Activated T-cell treated with anti-CD3 and anti-CD28 coated beads, Interleukin-2, amount 50 U/mL, for 1 hour (primary cell): ENCODE data around the gene TBR1.
A peak's percentile ranks its signal among the peaks of the same experiment; 100 is the strongest.

Source experiments
- DNase-seq: peaks from one replicate; pipeline ENCODE4 v3.0.0-alpha.2; 2020

TBR1 gene

DNA sequence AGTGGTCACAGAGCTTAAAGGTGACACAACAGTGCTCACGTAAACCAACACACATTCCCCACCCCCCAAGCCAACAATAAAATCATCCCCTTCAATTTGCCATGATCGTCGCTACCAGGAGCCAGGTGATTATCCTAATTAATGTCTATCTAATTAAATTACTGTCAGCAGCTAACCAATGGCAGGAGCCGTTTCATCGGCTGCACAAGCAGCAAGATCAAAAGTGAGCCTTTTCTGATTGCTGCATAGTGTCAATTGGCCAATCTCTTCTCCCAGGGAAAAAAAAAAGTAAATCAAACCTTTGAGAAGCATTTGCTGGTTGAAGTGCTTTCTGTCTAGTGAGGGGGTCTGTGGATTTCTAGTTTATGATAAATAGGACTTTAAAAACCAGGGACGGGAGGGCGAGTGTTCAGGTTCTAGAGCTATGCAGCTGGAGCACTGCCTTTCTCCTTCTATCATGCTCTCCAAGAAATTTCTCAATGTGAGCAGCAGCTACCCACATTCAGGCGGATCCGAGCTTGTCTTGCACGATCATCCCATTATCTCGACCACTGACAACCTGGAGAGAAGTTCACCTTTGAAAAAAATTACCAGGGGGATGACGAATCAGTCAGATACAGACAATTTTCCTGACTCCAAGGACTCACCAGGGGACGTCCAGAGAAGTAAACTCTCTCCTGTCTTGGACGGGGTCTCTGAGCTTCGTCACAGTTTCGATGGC lies at the start of gene TBR1:
TSS of gene TBR1 (plus strand) at position 311 of the 721 bp plus-strand sequence. CDS start at position 425, 114 bp downstream.
- peak; percentile 25 for DNase-seq

DNA sequence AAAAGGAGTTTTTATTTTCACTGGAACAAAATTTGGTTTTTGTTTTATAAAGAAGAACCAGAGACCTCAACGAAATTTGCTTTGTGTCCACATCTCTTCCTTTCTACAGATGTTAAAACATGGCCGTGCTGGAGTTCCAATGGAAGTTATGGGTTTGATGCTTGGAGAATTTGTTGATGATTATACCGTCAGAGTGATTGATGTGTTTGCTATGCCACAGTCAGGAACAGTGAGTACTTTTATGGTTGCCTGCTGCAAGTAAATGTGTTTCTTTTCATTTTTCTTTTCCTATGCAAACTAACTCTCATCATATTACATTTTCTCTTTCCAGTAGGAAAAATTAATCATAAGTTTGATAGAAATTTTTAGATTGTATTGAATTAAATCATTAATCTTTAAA lies 48.4 kb upstream of the TBR1 start:
- DNase-seq: no peak

DNA sequence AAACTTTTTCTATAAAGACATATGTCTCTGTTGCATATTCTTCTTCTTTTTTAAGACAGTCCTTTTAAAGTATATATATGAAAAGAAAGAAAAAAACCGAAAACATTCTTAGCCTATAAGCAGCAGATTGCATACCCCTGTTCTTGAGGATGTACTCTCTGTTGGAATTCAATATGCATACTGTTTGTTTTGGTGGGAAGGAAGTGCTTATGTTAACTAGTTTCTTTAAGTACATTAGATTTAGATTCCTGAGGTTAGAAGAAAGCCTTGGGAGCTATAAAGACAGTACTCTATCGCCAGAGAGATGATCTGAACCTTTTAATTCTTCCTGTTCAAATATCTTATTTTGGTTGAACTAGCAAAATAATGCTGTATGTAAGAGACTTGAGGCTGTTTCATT lies 46.8 kb upstream of the TBR1 start:
- DNase-seq: no peak

DNA sequence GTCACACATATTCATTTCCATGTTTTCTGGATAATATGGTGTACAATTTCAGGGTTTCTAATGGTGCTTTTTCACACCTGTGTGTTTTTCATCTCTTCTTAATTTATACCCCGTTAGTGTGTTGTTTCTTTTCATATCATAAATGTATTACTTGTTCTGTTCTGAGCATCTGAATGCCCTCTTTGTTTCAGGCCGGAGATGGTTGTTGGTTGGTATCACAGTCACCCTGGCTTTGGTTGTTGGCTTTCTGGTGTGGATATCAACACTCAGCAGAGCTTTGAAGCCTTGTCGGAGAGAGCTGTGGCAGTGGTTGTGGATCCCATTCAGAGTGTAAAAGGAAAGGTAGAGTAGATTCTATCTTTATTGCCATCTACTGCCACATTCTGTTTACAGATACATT lies 45.1 kb upstream of the TBR1 start:
- no peak for DNase-seq

DNA sequence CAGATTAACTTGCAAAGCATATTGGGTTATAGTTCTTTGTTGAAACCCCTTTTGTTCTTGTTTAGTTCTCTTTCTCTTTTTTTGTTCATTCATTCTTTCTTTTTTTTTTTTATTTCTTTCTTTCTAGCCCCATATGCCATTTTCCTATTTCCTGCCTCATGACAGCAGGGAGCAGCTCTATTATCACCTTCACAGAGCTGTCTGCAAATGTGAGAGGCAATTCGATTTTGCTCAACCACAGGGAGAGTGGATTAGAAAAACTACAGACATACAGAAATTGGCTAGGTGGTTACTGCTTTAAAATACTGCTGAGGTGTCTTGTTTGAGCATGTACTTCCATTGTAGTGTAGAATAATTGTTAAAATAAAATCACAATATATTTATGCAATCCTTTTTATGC lies 44.2 kb upstream of the TBR1 start:
- DNase-seq: no peak

DNA sequence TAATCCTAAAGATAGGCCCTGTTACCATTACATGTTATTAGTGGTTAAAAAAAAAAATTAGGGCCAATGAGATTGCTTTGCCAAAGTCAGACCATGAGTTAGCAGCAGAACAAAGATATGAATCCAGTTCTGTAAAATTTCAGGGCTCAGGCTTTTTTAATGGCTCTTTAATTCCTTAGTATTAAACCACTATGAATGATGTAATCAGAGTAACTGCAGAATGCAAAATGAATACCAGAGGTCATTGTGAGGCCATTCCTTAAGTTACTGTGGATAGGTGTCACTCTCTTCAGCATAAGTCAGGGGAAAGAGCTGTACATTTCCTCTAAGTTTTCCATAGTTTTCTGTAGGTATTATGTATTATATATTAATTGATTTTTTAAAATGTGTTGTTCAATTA lies 42.2 kb upstream of the TBR1 start:
- no peak for DNase-seq

DNA sequence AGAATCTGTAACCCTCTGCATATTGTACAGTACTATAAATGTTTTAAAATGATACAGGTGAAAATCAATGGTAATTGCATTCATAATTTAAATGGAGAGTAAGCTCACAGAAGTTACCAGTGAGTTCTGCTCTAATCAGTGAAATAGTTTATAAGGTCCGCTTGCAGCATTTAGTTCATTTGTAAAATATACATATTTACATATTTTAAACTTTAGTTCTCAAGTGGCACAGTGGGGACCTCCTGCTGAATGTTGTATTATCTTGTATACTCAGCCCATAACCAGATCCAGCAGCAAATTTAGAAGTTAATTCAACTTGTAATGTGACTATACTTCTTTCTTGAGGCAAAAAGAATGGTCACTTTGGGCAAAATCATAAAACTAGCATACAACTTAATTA lies 41.7 kb upstream of the TBR1 start:
- no peak for DNase-seq

DNA sequence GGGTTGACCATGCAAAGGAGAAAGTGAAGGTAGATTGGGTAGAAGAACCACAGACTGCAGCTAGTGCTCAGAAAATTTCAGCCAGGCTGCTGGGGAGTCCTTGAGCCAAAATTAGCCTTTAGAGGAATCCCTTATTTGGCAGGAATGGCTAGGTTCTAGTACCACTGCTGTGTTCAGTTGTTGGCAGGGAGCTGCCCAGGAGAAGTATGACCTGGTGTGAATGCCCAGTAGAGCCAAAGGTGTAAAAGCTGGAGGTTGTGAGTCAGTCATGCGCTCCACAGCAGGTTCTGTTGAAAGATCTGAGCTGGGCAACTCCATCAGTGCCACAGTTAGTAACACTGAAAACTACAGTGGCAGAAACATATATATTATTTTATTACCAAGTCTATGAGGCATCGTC lies 36.4 kb upstream of the TBR1 start:
- no peak for DNase-seq

DNA sequence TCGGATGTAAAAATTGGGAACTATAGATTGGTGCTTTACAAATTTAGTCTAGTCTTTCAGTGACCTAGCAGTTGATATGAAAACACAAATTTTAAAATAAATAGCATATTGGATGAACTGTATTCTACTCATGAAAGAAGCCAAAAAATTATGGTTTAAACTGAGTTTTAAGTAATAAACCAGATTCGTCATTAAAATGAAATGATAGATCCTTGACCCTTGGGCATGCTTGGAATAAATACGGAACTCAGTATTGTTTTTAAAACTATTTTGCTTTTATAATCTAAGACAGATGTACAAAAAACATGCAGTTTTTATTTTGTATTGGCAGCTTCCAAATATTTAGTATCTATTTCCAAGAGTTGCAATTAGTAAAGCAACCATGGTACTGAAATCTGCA lies 34.6 kb upstream of the TBR1 start:
- no peak for DNase-seq

DNA sequence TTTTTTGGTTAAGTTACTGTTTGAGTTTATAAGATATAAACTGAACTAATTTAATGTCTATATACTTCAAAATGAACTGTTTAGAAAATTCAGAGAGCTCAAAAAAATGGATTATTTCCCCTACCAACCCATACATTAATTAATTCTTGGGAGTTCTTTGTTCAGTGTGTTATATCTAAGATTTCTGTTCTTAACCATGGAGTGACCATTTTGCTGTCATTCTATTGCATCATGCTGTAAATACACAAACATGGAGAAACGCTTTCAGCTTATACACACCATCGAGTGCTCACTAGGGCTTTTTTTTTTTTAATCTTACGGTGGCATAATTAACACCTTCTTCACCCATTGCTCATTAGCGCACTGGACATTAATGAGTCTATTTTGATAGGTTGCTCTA lies 33.4 kb upstream of the TBR1 start:
- DNase-seq: no peak

DNA sequence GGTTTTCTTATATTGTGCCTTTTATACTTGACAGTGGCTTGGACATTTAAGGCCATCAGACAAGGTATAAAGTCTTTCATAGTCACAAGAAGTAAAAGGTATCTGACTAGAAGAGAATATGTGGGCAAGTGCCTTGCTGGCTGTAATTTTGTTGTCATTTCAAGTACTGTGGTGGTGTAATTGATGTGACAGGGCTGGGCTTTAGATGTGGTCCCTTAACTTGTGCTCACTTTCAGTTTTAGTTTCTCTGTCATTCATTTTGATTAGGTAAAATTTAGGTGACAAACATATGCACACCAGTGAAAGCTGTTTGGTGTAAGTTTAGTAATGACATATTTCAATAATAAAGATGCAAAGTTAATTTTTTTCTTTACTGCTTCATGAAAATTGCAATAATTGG lies 31.2 kb upstream of the TBR1 start:
- no peak for DNase-seq

DNA sequence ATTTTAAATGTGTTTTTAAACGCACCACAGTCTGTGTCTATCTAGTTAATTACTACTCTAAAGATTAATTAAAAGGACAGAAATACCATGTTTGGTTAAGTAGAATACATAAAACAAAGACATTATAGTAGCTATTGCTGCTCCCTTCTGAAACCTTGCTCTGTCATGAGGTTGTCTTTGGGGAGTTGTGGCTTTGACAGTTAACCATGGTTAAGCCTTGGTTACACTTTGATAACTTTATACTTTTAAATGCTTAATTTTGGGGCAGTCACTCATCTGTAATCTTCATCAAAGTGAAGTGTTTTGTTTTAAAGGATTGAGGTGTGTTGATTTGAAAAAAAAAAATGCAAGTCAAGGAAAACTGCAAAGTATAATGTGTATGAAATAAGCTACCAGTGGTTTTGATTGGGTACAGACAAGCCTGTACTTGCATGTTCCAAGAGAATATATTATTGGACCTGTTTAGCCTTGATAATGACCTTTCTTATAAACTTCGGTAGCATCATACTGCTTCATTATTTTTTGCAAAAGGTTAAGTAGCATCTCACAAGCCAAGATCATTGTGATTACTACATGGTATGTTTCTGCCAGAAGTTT lies 29.8 kb upstream of the TBR1 start:
- no peak for DNase-seq

DNA sequence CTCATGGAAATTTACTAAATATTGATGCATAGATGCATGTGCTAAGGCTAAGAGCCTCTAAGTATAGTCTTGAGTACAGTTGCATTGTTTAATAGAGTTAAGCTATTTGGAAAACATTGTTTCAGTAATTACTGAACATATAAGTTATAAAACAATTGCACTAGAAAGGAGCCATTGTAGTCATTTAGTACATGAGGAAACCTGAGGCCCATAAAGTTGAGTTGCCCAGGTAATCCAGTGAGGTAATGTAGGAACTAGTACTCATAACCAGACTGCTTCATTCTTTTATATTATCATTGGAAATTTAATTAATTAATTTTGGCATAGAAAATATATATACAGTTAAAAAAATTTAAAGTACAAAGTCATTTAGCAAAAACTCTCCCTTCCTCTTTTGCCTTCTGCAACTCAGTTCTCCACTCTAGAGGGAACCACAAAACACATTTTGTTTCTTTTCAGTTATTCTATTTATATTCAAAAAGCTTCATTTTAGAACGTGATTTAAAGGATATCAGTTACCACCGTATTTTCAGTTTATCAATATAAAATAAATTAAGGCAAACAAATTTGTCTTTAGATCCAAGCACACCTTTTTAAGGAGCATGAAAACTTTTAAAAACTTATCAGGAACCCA lies 27.8 kb upstream of the TBR1 start:
- DNase-seq: no peak

DNA sequence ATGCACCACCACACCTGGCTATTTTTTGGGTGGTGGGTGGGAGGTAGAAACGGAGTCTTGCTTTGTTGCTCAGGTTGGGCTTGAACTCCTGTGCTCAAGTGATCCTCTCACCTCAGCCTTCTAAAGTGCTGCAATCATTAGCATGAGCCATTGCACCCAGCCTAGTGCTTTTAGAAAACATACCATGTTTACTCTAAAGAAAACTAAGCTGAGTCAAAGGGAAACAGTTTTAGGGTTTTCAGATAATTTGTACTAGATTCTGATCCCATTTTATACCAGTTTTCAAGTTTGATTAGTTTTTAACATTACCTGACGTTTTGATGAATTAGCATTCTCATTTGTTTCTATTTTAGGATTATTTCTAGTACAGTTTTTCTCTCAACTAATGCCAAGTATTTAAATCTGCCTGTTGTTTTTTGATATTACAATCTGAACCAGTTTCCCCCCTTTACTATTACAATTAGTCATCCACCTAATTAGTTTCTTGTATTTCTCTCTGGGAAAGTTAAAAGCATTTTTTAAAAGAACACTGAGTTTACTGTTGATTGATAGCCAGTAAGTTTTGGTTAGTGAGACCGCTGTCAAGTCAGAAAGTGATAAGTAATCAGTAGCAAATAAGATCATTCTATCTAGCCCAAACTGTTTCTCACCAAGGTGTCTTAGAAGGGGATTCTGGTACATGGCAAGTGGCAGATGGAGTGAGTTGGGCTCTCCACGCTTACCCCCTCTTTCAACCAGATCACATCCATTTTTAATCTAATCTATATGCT lies 24.2 kb upstream of the TBR1 start:
- DNase-seq: no peak

DNA sequence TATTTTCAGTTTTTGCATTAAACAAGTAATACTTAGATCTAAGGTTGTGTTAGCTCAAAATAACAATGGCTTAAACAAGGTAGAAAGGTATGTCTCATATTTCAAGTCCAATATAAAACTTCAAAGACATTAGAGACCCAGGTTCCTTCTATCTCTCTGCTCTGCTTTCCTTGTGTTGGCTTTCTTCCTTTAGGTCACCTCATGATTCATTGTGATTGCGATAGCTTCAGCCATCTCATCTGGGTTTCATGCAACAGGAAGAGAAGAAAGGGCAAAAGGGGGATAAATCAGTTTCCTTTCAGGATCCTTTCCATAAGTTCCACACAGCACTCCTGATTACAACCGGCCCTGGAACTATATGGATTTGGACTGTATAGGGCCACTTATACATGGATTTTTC lies 16.0 kb upstream of the TBR1 start:
- DNase-seq: no peak

DNA sequence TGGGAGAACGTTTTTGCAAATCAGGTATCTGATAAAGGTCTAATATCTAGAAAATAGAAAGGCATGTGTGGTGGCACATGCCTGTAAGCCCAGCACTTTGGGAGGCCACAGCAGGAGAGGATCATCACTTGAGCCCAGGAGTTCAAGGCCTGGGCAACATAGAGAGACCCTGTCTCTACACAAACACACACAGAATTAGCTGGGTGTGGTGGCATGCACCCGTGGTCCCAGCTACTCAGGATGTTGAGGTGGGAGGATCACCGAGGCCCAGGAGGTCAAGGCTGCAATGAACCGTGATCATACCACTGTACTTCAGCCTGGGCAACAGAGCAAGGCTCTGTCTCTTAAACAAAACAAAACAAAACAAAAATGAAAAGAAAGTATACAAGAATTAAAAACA lies 13.8 kb upstream of the TBR1 start:
- DNase-seq: no peak

DNA sequence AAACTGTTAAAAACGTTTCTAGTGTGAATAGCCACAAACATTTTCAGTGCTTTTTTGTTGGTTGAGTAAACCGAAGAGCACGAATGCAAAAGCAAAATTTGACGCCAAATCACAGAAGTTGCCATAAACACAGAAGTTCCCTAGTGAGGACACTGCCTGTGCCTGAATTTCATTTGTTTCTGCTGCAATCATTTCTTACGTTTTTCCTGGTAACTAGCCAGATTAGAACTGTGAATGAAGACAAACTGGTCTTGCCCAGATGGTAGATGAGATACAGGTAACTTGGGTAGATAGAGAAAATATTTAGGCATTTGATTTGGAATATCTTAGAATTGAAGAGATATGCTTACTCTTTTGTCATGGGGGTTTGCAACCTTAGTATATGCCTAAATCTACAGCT lies 9.8 kb upstream of the TBR1 start:
- no peak for DNase-seq

DNA sequence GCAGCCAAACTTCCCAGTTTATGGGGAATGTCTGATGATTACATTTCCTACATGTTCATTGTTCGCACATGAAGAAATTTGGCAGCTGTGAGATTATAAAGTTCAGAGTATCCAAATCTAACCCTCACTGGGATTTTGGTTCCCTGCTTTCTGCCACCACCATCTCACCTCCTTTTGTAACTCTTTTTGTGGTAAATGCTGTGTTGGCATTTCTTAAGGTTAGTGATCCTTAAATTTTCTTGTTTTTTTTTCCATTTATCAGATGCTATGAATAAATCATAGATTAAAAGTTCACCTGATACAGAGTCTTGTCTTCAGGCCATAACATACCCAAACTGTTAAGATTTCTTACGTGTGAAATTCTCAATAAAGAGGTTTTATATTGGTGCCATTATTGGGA lies 8.5 kb upstream of the TBR1 start:
- DNase-seq: no peak

DNA sequence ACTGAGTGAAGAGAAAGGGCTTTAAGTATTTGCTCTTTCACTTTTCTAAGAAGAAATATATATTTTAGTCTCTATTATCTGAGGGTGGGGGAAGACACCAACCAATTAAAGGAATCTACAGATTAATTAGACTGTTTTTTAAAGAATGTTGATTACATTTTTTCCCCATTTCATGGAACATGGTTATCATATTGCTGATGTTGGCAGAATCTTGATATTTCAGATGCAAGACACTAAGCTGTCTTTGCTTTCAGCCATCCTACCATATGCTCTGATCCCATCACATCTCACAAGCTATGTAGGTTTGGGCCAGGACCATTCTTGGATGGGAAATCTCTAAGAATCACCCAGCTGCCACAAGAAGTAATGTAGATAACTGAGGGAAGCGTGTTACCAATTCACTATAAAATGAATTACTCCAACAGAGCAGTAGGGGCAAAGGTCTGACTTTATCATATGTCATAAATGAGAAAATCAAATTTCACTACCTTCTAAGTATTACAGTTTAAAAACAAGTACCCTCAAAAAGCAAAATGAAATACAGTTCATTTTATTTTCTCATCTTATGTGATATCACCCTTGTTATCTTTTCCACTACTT lies 6.7 kb upstream of the TBR1 start:
- no peak for DNase-seq

DNA sequence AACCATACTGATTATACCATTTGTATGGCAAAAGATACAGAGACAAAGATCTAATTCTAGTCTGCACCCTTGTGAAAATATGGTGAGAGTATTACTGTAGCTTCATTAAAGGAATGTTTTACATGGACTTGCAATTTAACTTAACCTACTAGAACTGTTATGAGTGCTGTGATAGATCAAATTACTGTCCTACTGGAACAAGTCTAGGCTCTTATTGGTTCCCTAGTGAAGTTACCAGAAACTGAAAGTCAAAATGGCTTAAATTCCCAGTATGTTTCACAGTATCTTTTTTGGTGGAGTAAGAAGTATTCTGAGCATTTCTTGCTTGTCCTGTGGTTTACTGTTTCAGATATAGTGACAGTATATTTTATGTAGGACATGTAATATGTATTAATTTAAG lies 3.8 kb upstream of the TBR1 start:
- no peak for DNase-seq

DNA sequence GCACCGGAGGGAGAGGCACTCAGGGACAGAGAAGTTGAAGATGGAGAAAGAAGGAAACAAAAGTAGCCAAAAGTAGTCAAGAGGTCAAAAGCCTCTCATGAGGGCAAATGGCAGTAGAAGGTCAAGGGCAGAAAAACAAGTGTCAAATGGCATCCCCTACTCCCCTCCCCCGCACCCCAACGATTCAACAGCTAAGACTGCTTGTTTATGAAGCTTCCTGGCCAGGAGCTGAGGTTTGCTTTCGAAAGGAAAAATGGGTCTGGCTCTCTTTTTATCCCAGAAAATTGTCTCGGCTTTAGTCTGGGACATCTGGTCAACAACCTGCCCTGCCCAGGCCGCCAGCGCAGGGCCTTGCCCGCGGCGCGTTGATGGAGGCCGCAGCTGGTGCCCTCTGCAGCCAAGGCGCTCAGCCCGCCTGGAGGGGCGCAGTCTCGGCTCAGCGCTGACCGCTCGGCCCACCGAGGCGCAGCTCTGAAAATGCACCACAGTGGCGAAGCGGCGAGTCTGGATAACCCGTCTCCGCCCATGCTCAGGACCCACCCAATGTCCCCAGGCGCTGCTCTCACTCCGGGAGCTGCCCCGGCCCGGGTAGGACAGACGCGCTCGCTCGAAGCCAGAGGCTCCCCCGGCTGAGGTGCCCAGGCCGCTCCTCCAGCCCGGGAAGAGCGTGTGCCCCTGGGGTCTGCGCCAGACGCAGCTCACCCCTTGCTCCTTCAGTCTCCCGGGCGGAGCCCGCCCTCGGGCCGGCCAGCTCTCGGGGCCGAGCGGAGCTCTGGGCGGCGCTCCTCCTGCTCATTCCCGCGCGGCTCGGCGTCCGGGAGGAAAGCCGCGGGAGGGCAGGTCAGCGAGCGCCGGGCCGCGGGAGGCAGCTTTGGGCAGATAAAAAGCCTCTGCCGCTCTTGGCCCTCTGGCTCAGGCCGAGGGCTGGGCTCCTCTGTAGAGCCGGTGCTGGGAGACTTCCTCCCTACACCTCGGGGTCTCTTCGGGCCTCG lies 1.8 kb upstream of the TBR1 start:
- peak; percentile 32 for DNase-seq
